Jurkat, Clone E6-1 (cell line): ENCODE data around the gene IHH.

Experiments
- DNase-seq: peaks from one replicate; pipeline ENCODE4 v3.0.0-alpha.2; 2011; ENCODE audit warnings: low read depth, low spot score
- H3K4me3 ChIP-seq: 2 replicates; pipeline ENCODE4 v1.5.1; 2011; ENCODE audit warnings: mild to moderate bottlenecking, low read length, control low read depth, moderate library complexity

Gene IHH

DNA sequence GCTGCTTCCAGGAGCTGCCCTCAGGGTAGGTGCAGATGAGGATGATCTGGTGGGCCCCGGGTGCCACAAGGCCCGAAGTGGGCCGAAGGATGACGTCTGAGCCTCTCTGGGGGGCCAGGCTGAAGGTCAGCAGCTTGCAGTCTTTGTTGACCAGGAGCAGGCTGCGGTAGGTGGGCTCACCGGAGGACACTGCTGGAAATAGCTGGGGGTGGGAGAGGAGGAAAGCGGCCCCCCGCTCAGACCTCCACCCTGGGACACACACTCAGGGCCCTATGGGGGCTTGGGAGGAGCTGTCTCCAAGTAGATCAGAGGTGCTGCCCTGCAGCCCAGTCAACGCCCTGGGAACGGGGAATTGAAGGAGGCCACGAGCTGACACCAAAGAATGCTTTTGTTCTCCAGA lies 36.7 kb downstream of the IHH start:
- no peak for DNase-seq
- H3K4me3 ChIP-seq = no peak overlapping the region

- H3K4me3 ChIP-seq = no peak overlapping the region
- DNase-seq = no peak
Measured at GRCh38 chr2:219023045-219023605, 37.6 kb downstream of the IHH start.

DNA sequence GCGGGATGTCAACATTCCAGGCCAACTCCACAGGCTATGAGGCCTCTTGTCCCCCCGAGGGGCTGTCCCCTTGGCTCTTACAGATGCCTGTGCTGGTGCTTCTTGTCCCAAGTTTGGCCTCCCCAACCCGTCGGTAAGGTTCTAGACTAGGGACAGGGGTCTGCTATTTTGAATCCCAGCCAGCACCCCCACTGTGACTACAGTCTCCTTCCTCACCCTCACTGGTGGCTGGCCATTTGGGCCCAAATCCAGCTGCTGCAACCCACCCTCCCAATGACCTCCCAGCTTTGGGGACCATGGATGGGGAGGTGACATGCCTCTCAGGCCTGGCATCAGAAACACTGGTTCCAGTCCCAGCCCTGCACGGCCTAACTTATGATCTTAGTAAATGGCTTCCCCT lies 38.1 kb downstream of the IHH start:
- H3K4me3 ChIP-seq = no peak overlapping the region
- DNase-seq = no peak

- no peak for DNase-seq
- no peak overlapping the region for H3K4me3 ChIP-seq
Measured at GRCh38 chr2:219022041-219022440, 38.7 kb downstream of the IHH start.

GRCh38 chr2:219021591-219021990 lies 39.1 kb downstream of the IHH start:
- no peak for DNase-seq
- no peak overlapping the region for H3K4me3 ChIP-seq

DNA sequence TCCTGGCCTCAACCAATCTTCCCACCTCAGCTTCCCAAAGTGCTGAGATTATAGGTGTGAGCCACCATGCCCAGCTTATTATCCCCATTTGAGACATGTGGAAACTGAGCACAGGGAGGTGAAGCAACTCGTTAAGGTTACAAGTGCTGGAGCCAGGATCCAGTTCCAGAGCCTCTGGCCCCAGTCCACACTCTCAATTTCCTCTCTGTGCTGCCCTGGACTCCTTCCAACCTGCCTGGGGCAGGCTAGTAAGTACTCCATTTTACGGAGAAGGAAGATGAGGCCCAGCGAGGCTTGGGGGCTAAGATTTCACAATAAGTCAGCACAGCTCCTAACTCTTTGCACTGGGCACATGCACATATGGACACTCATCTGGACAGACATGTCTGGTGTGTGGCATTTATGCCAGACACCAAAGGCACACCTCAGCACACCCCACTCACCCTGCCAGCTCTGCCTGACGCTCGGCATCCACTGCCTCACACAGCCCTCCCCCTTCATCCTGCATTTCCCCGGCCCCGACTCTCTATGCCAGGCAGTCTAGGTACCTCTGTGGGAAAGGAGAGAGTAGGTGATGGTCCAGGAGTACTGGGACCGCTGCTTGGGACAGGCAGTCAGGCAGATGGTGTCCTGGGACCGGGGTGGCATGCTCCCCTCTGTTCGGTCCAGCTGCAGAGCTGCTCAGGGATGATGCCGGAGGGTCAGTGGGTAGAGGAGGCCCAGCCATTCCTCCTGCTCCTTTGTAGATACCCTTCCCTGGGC lies 39.9 kb downstream of the IHH start:
- no peak for DNase-seq
- no peak overlapping the region for H3K4me3 ChIP-seq

DNA sequence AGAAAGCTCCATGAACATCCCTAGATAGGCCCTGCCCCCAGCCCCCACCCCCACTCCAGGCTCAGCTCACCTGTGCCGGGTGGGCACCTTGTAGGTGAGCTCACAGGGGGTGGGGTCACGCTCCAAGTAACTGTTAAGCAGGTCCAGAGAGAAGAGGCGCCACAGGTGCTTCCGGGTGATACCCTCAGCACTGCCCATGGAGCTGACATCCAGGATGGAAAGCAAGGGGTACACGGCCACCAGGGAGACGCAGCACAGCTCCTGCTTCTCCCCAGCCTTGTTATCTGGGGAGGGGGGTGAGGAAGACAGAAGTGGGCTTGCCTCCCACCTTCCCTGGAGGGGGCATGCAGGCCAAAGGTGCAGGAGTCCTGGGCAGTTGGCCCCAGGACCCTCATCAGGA lies 41.3 kb downstream of the IHH start:
- no peak overlapping the region for H3K4me3 ChIP-seq
- no peak for DNase-seq

DNA sequence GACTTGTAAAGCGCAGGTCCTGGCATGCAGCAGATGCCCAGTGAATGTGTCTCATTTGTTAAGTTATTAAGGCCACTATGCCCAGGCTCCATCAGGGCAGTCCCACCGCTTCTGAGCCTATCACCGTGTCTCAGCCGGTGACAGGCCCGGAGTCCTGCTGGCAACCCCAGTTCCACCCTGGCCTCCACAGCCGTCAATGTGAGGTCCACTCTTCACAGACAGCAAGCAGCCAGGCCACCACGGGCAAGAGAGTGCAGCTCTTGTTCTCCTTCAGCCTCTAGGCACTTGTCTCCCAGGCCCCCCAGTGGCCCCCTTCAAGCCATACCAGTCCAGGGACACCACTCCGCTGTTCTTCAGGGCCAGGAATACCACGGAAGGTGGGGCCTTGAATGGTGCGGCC lies 42.0 kb downstream of the IHH start:
- DNase-seq = no peak
- no peak overlapping the region for H3K4me3 ChIP-seq

GRCh38 chr2:219018286-219018685 lies 42.4 kb downstream of the IHH start:
- no peak for DNase-seq
- H3K4me3 ChIP-seq = no peak overlapping the region

DNA sequence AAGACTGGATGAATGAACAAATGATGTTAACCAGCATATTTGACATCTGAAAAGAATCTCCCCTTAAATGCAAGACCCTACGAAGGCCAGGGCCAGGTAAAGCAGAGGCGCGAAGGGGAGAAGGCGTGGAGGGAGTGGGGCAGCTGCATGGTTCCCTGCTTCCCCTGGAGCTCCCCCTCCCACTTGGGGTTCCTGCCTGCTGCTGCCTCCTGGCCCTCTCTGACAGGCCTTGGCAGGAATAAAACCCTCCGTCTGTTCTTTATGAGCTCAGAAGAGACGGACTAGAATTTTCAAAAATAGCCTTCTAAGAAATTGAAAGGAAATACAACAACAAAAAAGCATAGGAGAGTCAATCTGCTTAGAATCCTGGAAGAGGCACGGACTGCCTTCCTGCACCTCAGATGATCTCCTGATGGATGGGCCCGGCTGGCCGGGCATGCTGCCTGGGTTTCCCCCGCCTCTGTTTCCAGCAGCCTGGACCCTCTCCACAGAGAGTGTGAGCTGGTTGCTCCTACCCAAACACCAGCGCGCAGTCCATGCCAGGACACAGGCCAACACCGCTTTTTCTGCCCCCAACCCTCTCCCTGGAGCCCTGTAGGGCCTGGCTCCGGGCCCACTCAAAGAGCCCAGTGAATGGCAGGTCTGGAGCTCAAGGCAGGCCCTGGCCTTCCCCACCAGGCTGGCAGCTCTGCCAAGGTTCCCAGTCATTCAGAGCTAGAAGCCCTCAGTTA lies 43.4 kb downstream of the IHH start:
- no peak for DNase-seq

GRCh38 chr2:219016721-219017120 lies 44.0 kb downstream of the IHH start:
- DNase-seq = no peak
- H3K4me3 ChIP-seq = no peak overlapping the region

More for the DNA sequence above, 43.4 kb downstream of the IHH start:
- no peak overlapping the region for H3K4me3 ChIP-seq

DNA sequence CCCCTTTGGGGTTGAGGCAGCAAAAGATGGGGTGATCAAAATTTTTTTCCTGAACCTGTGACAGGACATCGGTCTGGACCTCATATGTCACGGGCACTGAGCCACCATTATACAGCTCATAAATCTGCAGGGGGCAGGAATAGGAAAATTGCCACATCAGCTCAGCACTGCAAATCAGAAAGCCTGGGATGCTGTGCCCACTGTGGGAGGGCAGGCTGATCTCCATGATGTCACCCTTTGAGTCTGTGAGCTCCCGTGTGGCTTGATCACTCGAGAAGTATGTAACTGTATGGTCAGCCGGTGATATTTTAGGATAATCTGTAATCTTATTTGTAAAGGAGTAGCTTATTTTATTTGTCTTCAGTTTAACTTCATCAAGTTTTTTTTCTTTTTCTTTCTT lies 49.8 kb downstream of the IHH start:
- H3K4me3 ChIP-seq = no peak overlapping the region
- DNase-seq = no peak

DNA sequence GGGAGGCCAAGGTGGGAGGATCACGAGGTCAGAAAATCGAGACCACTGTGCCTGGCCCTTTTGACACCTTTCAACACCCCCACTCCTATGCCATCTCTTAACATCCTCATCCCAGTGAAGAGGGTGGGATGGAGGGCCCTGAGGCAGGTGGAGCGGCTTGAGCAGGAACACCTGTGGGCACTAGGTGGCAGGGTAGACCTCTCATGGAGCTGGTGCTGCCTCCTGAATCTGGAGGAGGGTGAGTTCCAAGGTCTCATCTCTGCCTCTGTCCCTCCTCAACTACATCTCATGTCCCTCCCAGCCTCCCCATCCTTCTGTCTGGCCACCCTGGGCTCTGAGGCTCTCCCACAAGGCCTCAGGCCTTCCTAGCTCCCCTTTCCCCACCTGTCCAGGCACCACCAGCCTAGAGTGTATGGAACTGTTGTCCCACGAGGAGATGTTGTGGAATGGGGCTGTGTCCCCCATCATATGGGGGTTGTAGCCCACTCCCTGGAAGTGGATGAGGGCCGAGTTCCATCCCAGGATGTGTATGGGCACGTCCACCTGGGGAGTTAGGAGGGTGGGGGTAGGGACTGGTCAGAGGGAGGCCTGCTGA lies 50.5 kb downstream of the IHH start:
- DNase-seq = no peak
- no peak overlapping the region for H3K4me3 ChIP-seq

DNA sequence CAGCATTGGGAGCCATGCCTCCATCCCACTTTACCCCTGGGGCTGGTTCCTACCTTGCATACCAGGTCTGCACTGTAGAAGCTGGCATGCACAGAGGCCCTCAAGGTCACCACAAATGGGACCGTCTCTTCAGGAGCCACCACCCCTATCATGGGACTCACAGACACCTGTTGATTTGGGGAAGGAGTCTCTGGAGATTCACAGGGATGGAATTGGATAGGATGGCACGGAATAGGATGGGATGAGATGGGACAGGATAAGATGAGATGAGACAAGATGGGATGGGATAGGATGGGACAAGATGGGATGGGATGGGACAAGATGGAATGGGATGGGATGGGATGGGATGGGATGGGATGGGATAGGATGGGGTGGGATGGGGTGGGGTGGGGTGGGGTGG lies 51.4 kb downstream of the IHH start:
- no peak for DNase-seq
- no peak overlapping the region for H3K4me3 ChIP-seq
